Gastroesophageal sphincter (tissue), 4 donors: ENCODE data around the gene GRN. TPM values are rescaled to one million over a fixed set of nuclear protein-coding genes. Genes with fewer than 3 reads are reported as not detected.
"Not testable (repeated sequence)": the region's sequence is repeated elsewhere in the genome, so short reads cannot be mapped to it uniquely, and the experiment has no call there.

Source experiments
- ATAC-seq: fragments of 150-250 bp; one replicate; pipeline ENCODE4 v1.9.1; 2016; ENCODE audit warnings: mild to moderate bottlenecking, moderate library complexity
- H3K27ac ChIP-seq, 4 donors: fragments of 200-600 bp; sonication (generic) in 3 of 4; 1 replicate in 3 of 4; 2 replicates in 1 of 4; pipeline ENCODE4 v1.5.1; 2016 to 2019
- H3K27me3 ChIP-seq: fragments of 200-600 bp; sonication (generic); one replicate; pipeline ENCODE4 v1.5.1; 2019
- H3K36me3 ChIP-seq, 2 donors: fragments of 200-600 bp; sonication (generic); one replicate each; pipeline ENCODE4 v1.5.1; 2019; ENCODE audit warnings: control low read depth in 1 of 2
- H3K4me1 ChIP-seq, 3 donors: fragments of 200-600 bp; sonication (generic); 1 replicate in 2 of 3; 2 replicates in 1 of 3; pipeline ENCODE4 v1.5.1; 2016 to 2019; ENCODE audit warnings: control low read depth in 2 of 3
- H3K4me3 ChIP-seq, 2 donors: fragments of 200-600 bp; sonication (generic); one replicate each; pipeline ENCODE4 v1.5.1; 2019; ENCODE audit warnings: mild to moderate bottlenecking in 1 of 2, moderate library complexity in 1 of 2
- H3K9me3 ChIP-seq, 3 donors: fragments of 200-600 bp; sonication (generic); one replicate each; pipeline ENCODE4 v1.5.1; 2017 to 2019; ENCODE audit warnings: control low read depth in 2 of 3
- EP300 ChIP-seq: sonication (generic); formaldehyde crosslinking; IDR thresholded peaks from one replicate; pipeline ENCODE4 v1.6.1; 2017; ENCODE audit warnings: antibody characterized with exemption, mild to moderate bottlenecking
- POLR2A ChIP-seq, 2 donors: fragments of 450-650 bp; IDR thresholded peaks; one replicate each; pipeline ENCODE4 v1.6.1; 2017; ENCODE audit warnings: antibody characterized with exemption in 2 of 2, mild to moderate bottlenecking in 2 of 2, moderate library complexity in 1 of 2
- POLR2AphosphoS5 ChIP-seq: sonication (generic); formaldehyde crosslinking; IDR thresholded peaks from one replicate; pipeline ENCODE4 v1.6.1; 2017; ENCODE audit warnings: antibody characterized with exemption
- WGBS, 2 donors: methylation state at CpG; one replicate each; pipeline ENCODE4 v1.1.5; 2018; ENCODE audit warnings: low coverage in 1 of 2; 5-methylcytosine and 5-hydroxymethylcytosine counted together
- total RNA-seq, 4 donors: library from RNA; depleted of rRNA; stranded (reverse); fragments of >200 nt; gene quantifications; one replicate each; pipeline ENCODE4 v1.1.0, GENCODE V29; 2016
- TF ChIP-seq, protein P1 (sequence below), 4 experiments: fragments of 200-600 bp in 2 of 4; fragments of 450-650 bp in 2 of 4; sonication (generic) in 1 of 4; IDR thresholded peaks; one replicate each; pipeline ENCODE4 v1.5.1; 2017 to 2019; ENCODE audit warnings: antibody characterized with exemption in 4 of 4, mild to moderate bottlenecking in 2 of 4, moderate library complexity in 2 of 4

The GRN gene
- total RNA-seq, 4 donors from 2014 or later, result 108 to 237 (median 182) TPM

- TF ChIP-seq POLR2A (IDR thresholded peaks at IDR 0.05) (no peak), POLR2AphosphoS5 (no peak), EP300 (no peak)
- TF ChIP-seq, protein P1, sequence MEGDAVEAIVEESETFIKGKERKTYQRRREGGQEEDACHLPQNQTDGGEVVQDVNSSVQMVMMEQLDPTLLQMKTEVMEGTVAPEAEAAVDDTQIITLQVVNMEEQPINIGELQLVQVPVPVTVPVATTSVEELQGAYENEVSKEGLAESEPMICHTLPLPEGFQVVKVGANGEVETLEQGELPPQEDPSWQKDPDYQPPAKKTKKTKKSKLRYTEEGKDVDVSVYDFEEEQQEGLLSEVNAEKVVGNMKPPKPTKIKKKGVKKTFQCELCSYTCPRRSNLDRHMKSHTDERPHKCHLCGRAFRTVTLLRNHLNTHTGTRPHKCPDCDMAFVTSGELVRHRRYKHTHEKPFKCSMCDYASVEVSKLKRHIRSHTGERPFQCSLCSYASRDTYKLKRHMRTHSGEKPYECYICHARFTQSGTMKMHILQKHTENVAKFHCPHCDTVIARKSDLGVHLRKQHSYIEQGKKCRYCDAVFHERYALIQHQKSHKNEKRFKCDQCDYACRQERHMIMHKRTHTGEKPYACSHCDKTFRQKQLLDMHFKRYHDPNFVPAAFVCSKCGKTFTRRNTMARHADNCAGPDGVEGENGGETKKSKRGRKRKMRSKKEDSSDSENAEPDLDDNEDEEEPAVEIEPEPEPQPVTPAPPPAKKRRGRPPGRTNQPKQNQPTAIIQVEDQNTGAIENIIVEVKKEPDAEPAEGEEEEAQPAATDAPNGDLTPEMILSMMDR (IDR thresholded peaks at IDR 0.05), result no peak
- H3K4me3 ChIP-seq, result no peak overlapping the region
- no peaks in the 10 kb centered on the region for H3K36me3 ChIP-seq
- H3K27ac ChIP-seq, result no peak overlapping the region
- peaks cover 0 to 20% (median 7%) of the 10 kb centered on the region in 3 donors for H3K4me1 ChIP-seq
- no peaks in the 10 kb centered on the region for H3K9me3 ChIP-seq
- WGBS, 2 donors, result 58 to 73% methylated on average over 6 to 7 of the region's 7 CpGs
- no peak for ATAC-seq
- H3K27me3 ChIP-seq, result peaks cover 57% of the 10 kb centered on the region
These were observed 22.3 kb downstream of the GRN start for GRCh38 chr17:44367231-44367979.

GRCh38 chr17:44368391-44369243 lies 23.5 kb downstream of the GRN start:
- not testable (repeated sequence) for H3K4me3 ChIP-seq, H3K27ac ChIP-seq, H3K36me3 ChIP-seq, H3K9me3 ChIP-seq, ATAC-seq, H3K4me1 ChIP-seq
- peaks cover 47% of the 10 kb centered on the region for H3K27me3 ChIP-seq
- WGBS, 2 donors, result 66 to 81% methylated on average over 5 to 6 of the region's 42 CpGs

GRCh38 chr17:44369414-44370023 lies 24.4 kb downstream of the GRN start:
- not testable (repeated sequence) for H3K4me1 ChIP-seq, H3K36me3 ChIP-seq, H3K27ac ChIP-seq, H3K4me3 ChIP-seq, ATAC-seq, H3K9me3 ChIP-seq
- H3K27me3 ChIP-seq, result peaks cover 47% of the 10 kb centered on the region
- no CpG with 5 or more reads among the region's 17 CpGs for WGBS, 2 donors

DNA sequence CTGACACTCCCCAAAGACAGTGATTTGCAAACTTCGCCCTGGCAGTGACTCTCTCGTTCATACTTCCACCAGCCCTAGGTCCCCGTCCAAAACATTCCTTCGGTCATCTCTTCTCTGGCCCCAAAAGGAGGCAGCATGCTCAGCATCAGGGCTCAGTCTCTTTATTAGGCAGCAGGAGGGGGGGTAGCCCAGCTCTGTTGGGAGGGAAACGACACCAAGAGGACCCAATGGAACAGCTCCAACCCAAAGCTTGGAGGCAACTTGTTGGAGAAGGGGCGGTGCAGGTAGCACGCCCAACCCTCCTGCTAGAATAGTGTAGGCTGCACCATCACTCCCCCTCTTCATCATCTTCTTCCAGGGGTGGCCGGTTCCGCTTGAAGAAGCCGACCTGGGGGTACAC lies 26.9 kb downstream of the GRN start:
- 64% methylated on average over 5 of the region's 10 CpGs; no CpG with 5 or more reads in 1 of the 2 donors for WGBS, 2 donors
- Histone ChIP-seq H3K4me3 (no peak overlapping the region), H3K27me3 (peaks cover 47% of the 10 kb centered on the region), H3K9me3 (no peaks in the 10 kb centered on the region), H3K36me3 (no peaks in the 10 kb centered on the region), H3K27ac (no peak overlapping the region), H3K4me1 (peaks cover 0 to 26% (median 4%) of the 10 kb centered on the region in 3 donors)
- TF ChIP-seq, protein P1 (IDR thresholded peaks at IDR 0.05), result no peak
- TF ChIP-seq POLR2AphosphoS5 (no peak), EP300 (no peak), POLR2A (IDR thresholded peaks at IDR 0.05) (no peak)
- ATAC-seq, result no peak

DNA sequence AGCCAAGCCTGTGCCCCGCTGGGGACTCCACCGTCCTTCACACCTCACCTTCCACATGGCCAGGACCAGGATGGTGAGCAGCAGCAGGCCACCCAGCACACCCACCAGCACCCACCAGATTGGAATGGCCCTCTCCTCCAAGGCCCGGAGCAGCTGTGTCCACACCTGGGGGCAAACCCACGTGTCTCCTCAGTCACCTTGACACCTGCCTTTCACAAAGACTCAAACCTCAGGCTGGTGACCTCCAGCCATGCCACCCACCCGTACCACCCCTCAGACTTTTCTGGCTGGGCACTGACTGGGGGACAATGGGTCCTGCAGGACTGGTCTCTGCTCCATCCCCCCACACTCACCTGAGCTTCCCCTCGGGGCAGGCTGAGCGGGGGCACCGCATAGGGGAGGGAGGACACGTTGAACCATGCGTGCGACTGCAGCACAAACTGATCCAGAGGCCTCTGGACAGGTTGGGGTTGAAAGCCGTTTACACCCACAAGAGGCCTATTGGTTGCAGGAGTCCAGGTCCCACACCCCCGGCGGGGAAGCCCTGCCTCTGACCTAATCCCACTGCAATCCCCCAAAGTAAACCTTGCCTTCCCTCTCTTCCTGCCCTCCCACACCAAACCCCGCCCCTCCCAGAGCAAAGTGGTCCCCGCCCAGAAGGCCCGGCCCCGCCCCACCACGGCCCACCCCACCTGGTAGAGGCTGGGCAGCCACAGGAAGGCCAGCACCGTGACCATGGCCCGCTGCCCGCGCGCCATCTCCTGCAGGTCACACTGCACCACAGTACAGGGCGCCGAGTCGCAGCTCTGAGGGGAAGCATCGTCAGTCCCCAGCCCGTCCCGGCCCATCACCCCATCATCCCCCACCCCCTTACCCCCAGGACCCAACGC lies 29.4 kb downstream of the GRN start:
- peaks cover 30% of the 10 kb centered on the region for H3K27me3 ChIP-seq
- 87% methylated on average over 3 of the region's 31 CpGs; no CpG with 5 or more reads in 1 of the 2 donors for WGBS, 2 donors
- no peaks in the 10 kb centered on the region for H3K9me3 ChIP-seq
- peak; percentile 61 for ATAC-seq
- H3K36me3 ChIP-seq, result no peaks in the 10 kb centered on the region
- H3K4me3 ChIP-seq, result peak overlapping the region in 1 of 2 donors; percentile 4
- TF ChIP-seq POLR2A (IDR thresholded peaks at IDR 0.05) (no peak), EP300 (no peak), POLR2AphosphoS5 (no peak)
- TF ChIP-seq, protein P1 (IDR thresholded peaks at IDR 0.05), result no peak
- peaks cover 0 to 26% (median 4%) of the 10 kb centered on the region in 3 donors for H3K4me1 ChIP-seq
- H3K27ac ChIP-seq, result no peak overlapping the region
